GM12865 (cell line): ENCODE results near the gene TMEM44.

ENCODE experiments used
- DNase-seq: peaks from one replicate; pipeline ENCODE4 v3.0.0; 2010; ENCODE audit warnings: low read depth
- H3K4me3 ChIP-seq: 2 replicates; pipeline ENCODE4 v1.5.1; 2011; ENCODE audit warnings: mild to moderate bottlenecking, low read depth, low read length, control low read depth
- TF ChIP-seq, protein P1 (sequence below): IDR thresholded peaks from 2 replicates; pipeline ENCODE4 v1.5.1; 2011; ENCODE audit warnings: low read length, control low read depth, low read depth, inconsistent platforms; ENCODE audit not compliant: insufficient read depth; ENCODE audit errors: missing control alignments

TMEM44 gene

GRCh38 chr3:194586836-194587235 lies 46.4 kb downstream of the TMEM44 start:
- no peak overlapping the region for H3K4me3 ChIP-seq
- TF ChIP-seq, protein P1, sequence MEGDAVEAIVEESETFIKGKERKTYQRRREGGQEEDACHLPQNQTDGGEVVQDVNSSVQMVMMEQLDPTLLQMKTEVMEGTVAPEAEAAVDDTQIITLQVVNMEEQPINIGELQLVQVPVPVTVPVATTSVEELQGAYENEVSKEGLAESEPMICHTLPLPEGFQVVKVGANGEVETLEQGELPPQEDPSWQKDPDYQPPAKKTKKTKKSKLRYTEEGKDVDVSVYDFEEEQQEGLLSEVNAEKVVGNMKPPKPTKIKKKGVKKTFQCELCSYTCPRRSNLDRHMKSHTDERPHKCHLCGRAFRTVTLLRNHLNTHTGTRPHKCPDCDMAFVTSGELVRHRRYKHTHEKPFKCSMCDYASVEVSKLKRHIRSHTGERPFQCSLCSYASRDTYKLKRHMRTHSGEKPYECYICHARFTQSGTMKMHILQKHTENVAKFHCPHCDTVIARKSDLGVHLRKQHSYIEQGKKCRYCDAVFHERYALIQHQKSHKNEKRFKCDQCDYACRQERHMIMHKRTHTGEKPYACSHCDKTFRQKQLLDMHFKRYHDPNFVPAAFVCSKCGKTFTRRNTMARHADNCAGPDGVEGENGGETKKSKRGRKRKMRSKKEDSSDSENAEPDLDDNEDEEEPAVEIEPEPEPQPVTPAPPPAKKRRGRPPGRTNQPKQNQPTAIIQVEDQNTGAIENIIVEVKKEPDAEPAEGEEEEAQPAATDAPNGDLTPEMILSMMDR = no peak
- DNase-seq = no peak

- DNase-seq = no peak
- H3K4me3 ChIP-seq = no peak overlapping the region
- TF ChIP-seq, protein P1 = no peak
Observed at GRCh38 chr3:194585880-194586281, 47.3 kb downstream of the TMEM44 start.

DNA sequence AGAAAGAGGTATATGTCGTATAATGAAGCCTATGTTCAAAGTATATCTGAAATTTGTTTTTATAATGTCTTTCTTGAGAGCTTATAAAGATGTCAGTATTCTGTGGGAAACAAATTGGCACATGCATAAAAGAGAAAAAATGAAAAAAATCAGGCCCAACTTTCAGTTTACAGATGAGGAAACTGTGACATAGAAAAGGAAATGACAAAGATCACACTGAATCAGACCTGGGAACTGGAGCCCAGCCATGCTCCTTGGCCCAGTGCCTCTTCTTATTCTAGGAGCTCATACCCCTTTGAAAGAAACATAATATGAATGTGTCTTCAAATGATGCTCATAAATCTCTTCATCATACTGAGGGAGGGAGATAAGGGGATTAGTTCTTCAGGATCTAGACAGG lies 48.4 kb downstream of the TMEM44 start:
- DNase-seq = no peak
- TF ChIP-seq, protein P1 = no peak
- peak overlapping the region; percentile 98 for H3K4me3 ChIP-seq

DNA sequence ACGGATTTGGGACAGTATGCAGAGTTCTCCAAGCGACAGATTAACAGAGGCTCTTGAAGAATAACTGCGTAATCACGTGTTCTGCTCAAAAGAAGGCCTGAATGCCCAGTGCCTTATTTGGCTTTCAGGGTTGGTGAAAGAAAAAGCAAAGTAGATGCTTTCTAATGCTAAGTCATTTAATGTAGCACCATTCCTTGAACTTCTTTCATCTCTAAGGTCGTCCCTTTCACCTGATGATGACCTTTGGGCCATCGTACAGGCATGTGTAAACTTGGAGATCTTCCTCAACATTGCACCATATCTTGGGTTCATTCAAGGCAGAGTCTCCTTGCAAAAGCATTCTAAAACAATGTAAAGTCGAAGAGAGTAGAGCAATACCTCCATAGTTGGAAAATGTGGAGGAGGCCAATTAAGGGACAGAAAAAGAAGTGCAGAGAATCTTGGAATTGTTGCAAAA lies 48.9 kb downstream of the TMEM44 start:
- peak overlapping the region; percentile 98 for H3K4me3 ChIP-seq
- no peak for DNase-seq
- TF ChIP-seq, protein P1 = no peak

- H3K4me3 ChIP-seq = no peak overlapping the region
- DNase-seq = no peak
- TF ChIP-seq, protein P1 = no peak
Observed at GRCh38 chr3:194582196-194582905, 50.9 kb downstream of the TMEM44 start.

- H3K4me3 ChIP-seq = no peak overlapping the region
- no peak for DNase-seq
- TF ChIP-seq, protein P1 = no peak
Observed at GRCh38 chr3:194579091-194579606, 54.1 kb downstream of the TMEM44 start.
